ENCODE measurements around the gene WDR18.

The WDR18 gene

GRCh38 chr19:1042689-1043511, 58.8 kb downstream of the WDR18 start:
- DNase-seq (ENCODE audit: low spot score), result no peak
